ENCODE results near the gene MTG1.
"Not testable (repeated sequence)": the region's sequence is repeated elsewhere in the genome, so short reads cannot be mapped to it uniquely, and the experiment has no call there.

MTG1 gene

DNA sequence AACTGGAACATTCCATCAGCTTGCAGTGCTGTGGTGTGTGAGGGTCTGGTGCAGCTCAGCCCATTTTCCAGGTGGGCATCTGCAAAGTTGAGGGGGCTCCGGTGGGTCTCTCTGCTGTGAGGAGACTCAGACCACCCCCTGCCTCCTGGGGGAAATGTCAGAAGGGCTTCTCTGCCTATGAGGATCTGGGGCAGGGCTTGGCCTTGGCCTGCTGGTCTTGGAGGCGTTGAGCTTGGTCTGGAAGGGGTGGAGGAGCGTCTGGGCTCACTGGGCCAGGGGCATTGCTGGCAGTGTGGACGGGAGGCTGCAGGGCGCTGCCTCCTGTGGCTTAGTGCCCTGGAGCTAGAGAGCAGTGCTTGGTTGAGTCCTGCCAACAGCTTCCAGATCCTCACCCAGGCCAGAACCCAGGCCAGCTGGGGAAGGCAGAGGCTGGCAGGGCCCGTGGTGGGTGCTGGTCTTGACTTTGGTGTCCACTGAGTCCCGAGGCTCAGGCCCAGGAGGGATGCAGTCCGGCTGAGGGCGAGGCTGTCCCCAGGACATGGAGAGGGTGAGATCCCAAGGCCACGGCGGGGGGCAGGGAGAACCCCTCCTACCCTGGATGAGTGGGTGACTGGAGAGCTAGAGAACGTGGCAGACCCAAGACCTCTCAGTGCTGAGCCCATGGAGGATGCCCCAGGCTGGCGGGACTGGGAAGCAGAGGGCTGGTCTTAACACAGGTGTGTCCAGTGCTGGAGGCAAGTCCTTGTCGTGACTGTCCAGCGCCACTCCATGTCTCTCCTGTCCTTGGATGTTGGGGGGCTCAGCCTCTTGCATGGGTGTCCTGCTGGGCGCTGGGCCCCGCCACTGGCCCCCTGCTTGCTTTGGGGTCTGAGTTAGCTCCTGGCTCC, 27.6 kb downstream of the MTG1 start:
- Histone ChIP-seq H3K9ac (ENCODE audit: low read length) (no peak overlapping the region), H3K27me3 (ENCODE audit: insufficient read depth, low read length) (no peaks in the 10 kb centered on the region), H3K36me3 (ENCODE audit: insufficient read depth, low read length) (peaks cover 38% of the 10 kb centered on the region), H3K4me3 (ENCODE audit: low read depth, low read length, poor library complexity, severe bottlenecking) (no peak overlapping the region), H3K79me2 (ENCODE audit: insufficient read depth, low read length) (no peaks in the 10 kb centered on the region), H4K20me1 (ENCODE audit: insufficient read depth, low read length) (no peaks in the 10 kb centered on the region), H3K9me3 (ENCODE audit: low read length) (no peaks in the 10 kb centered on the region), H3K27ac (ENCODE audit: low read depth, low read length, poor library complexity, severe bottlenecking) (no peak overlapping the region), H2AFZ (ENCODE audit: low read length) (no peak overlapping the region), H3F3A (ENCODE audit: insufficient read depth, low read length) (no peaks in the 10 kb centered on the region), H3K4me1 (ENCODE audit: insufficient read depth, low read length, severe bottlenecking) (no peaks in the 10 kb centered on the region), H3K4me2 (ENCODE audit: low read length) (no peak overlapping the region), H3K9me2 (ENCODE audit: low read depth, low read length) (no peaks in the 10 kb centered on the region)
- TF ChIP-seq EZH2 (IDR thresholded peaks at IDR 0.05; ENCODE audit: borderline replicate concordance, low read length), result no peak
- TF ChIP-seq, protein P1, sequence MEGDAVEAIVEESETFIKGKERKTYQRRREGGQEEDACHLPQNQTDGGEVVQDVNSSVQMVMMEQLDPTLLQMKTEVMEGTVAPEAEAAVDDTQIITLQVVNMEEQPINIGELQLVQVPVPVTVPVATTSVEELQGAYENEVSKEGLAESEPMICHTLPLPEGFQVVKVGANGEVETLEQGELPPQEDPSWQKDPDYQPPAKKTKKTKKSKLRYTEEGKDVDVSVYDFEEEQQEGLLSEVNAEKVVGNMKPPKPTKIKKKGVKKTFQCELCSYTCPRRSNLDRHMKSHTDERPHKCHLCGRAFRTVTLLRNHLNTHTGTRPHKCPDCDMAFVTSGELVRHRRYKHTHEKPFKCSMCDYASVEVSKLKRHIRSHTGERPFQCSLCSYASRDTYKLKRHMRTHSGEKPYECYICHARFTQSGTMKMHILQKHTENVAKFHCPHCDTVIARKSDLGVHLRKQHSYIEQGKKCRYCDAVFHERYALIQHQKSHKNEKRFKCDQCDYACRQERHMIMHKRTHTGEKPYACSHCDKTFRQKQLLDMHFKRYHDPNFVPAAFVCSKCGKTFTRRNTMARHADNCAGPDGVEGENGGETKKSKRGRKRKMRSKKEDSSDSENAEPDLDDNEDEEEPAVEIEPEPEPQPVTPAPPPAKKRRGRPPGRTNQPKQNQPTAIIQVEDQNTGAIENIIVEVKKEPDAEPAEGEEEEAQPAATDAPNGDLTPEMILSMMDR (IDR thresholded peaks at IDR 0.05; ENCODE audit: low read length), result no peak

DNA sequence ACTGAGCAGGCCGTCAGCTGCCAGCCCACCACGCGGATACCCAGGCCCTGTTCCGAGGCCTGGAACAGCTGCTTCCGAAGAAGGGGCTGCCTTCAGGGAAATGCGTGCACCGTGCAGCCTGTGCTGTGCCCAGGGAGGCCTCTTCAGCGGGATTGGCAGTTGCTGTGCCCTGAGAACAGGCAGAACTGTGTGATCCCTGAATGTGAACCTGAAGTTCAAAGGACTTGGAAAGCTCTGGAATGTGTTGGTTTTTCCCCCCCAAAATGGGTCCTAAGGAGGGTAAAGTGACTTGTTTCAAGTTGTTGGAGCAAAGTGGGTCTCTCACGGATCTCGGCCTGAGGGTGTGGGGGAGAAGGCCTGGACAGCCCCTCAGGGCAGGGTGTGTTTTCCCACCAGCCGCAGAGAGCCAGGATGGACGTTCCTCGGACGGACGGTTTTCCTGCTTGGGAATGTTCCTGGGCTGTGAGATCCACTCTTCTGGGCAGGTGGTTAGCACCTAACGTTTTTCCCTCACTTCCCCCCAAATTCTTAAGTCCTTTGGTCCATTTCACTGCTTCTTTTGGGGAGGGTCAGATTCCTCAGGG, 28.4 kb downstream of the MTG1 start:
- no peaks in the 10 kb centered on the region for H3K9me3 ChIP-seq (ENCODE audit: low read length)
- no peak overlapping the region for H3K4me3 ChIP-seq (ENCODE audit: low read depth, low read length, poor library complexity, severe bottlenecking)
- H3K36me3 ChIP-seq (ENCODE audit: insufficient read depth, low read length), result peaks cover 38% of the 10 kb centered on the region
- no peaks in the 10 kb centered on the region for H3F3A ChIP-seq (ENCODE audit: insufficient read depth, low read length)
- H2AFZ ChIP-seq (ENCODE audit: low read length), result no peak overlapping the region
- H3K27ac ChIP-seq (ENCODE audit: low read depth, low read length, poor library complexity, severe bottlenecking), result no peak overlapping the region
- no peaks in the 10 kb centered on the region for H3K79me2 ChIP-seq (ENCODE audit: insufficient read depth, low read length)
- H3K9ac ChIP-seq (ENCODE audit: low read length), result no peak overlapping the region
- no peak overlapping the region for H3K4me2 ChIP-seq (ENCODE audit: low read length)
- H4K20me1 ChIP-seq (ENCODE audit: insufficient read depth, low read length), result no peaks in the 10 kb centered on the region
- TF ChIP-seq, protein P1 (IDR thresholded peaks at IDR 0.05; ENCODE audit: low read length), result no peak
- no peak for TF ChIP-seq EZH2 (IDR thresholded peaks at IDR 0.05; ENCODE audit: borderline replicate concordance, low read length)
- H3K4me1 ChIP-seq (ENCODE audit: insufficient read depth, low read length, severe bottlenecking), result no peaks in the 10 kb centered on the region
- H3K27me3 ChIP-seq (ENCODE audit: insufficient read depth, low read length), result no peaks in the 10 kb centered on the region
- no peaks in the 10 kb centered on the region for H3K9me2 ChIP-seq (ENCODE audit: low read depth, low read length)

DNA sequence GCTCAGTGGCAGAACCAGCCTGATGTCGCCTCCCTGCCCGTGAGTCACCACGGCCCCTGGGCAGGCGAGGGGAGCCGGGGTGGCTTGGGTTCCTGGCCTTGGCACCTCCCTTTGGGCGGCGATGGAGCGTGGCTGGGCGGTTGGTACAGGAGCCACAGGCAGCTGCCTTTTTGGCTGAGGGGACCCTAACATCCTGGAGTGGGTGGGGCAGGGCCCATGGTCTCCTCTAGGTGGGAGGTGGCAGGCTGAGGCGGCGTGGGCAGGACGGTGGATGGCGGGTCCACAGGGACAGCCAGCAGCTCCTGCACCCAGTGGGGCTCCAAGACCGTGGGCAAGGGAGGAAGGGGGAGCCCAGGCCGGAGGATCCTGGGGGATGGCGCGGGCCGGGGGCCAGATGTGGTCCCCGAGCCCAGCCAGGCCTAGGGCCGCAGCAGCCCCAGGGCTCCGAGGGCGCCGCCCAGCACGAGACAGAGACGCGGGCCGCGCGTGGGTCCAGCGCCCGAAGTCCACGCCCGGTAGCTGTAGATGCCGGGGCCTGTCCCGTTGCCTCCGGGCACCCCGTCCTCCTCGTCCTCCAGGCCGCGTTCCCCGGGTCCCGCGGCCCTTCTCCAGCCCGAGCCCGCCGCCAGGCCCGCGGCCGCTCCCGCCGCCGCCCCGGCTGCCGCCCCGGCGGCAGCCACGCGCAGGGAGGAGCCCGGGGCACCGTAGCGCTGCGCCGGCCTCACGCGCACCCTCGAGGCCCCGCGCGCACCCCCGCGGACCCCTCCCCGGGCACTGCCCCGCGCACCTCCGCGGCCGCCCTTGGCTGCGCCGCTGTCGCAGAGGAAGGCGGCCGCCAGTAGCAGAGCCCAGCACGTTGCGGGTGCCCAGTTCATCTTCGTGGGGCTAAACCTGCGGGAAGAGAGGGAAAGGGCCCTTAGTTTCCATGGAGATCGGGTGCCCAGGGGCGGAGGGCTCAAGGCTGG, 29.1 kb downstream of the MTG1 start:
- Histone ChIP-seq H3K4me1 (ENCODE audit: insufficient read depth, low read length, severe bottlenecking) (no peaks in the 10 kb centered on the region), H3K4me2 (ENCODE audit: low read length) (no peak overlapping the region), H3K27me3 (ENCODE audit: insufficient read depth, low read length) (no peaks in the 10 kb centered on the region), H3K27ac (ENCODE audit: low read depth, low read length, poor library complexity, severe bottlenecking) (no peak overlapping the region), H3K36me3 (ENCODE audit: insufficient read depth, low read length) (peaks cover 35% of the 10 kb centered on the region), H3K9ac (ENCODE audit: low read length) (no peak overlapping the region), H3F3A (ENCODE audit: insufficient read depth, low read length) (no peaks in the 10 kb centered on the region), H3K79me2 (ENCODE audit: insufficient read depth, low read length) (no peaks in the 10 kb centered on the region), H3K4me3 (ENCODE audit: low read depth, low read length, poor library complexity, severe bottlenecking) (no peak overlapping the region), H3K9me2 (ENCODE audit: low read depth, low read length) (no peaks in the 10 kb centered on the region), H2AFZ (ENCODE audit: low read length) (no peak overlapping the region), H4K20me1 (ENCODE audit: insufficient read depth, low read length) (no peaks in the 10 kb centered on the region), H3K9me3 (ENCODE audit: low read length) (no peaks in the 10 kb centered on the region)
- TF ChIP-seq, protein P1 (IDR thresholded peaks at IDR 0.05; ENCODE audit: low read length), result no peak

DNA sequence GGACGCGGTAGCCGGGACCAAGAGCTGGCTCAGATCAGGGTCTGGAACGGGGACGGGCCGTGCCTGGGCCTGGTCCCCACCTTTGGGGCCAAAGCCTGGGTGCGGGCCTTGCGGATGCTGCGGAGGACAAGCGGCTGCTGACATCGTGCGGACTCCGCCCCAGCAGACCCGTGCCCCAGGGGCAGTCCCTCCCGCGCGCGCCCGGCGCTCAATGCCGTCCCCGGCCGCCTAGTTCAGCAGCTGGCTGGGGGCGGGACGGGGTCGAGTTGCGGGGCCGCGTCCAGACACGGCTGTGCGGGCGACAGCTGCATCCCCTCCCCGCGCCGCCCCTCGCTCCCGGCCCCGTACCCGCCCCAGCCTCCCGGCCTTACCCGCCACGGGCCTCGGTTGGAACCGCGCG, 30.1 kb downstream of the MTG1 start:
- not testable (repeated sequence) for H3K4me1 ChIP-seq (ENCODE audit: insufficient read depth, low read length, severe bottlenecking); H3K4me2 ChIP-seq (ENCODE audit: low read length); H3K9me3 ChIP-seq (ENCODE audit: low read length); H3K9me2 ChIP-seq (ENCODE audit: low read depth, low read length); H3F3A ChIP-seq (ENCODE audit: insufficient read depth, low read length); H4K20me1 ChIP-seq (ENCODE audit: insufficient read depth, low read length); H3K9ac ChIP-seq (ENCODE audit: low read length); H3K27ac ChIP-seq (ENCODE audit: low read depth, low read length, poor library complexity, severe bottlenecking); H3K27me3 ChIP-seq (ENCODE audit: insufficient read depth, low read length); H2AFZ ChIP-seq (ENCODE audit: low read length); H3K79me2 ChIP-seq (ENCODE audit: insufficient read depth, low read length); H3K4me3 ChIP-seq (ENCODE audit: low read depth, low read length, poor library complexity, severe bottlenecking)
- H3K36me3 ChIP-seq (ENCODE audit: insufficient read depth, low read length), result peaks cover 27% of the 10 kb centered on the region

DNA sequence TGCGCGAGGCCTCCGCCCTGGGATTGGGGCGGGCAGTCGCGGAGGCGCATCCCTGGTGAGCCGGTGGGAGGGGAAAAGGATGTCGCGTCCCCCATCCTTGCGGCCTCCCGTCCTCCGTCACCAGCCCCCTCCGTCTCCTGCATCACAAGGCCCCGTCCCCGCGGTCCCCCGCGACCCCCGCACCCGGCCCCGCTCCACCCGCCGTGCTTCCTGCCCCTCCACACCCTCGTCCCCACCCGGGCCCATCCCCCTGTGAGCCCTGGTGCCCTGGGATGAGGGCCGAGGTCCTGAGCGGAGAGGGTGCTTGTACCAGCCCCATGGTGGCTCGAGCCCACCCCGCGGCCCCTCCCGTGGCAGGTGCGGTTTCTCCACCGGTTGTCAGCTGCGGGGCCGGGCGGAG, 30.6 kb downstream of the MTG1 start, which contains the start of gene SPRN:
Gene SPRN (minus strand): TSS at position 25 of the 400 bp plus-strand sequence. CDS start 944 bp downstream, outside the sequence.
- H3K4me3 ChIP-seq (ENCODE audit: low read depth, low read length, poor library complexity, severe bottlenecking); H2AFZ ChIP-seq (ENCODE audit: low read length); H3K79me2 ChIP-seq (ENCODE audit: insufficient read depth, low read length); H3K27me3 ChIP-seq (ENCODE audit: insufficient read depth, low read length); H3K4me2 ChIP-seq (ENCODE audit: low read length); H3K9me3 ChIP-seq (ENCODE audit: low read length); H4K20me1 ChIP-seq (ENCODE audit: insufficient read depth, low read length); H3K27ac ChIP-seq (ENCODE audit: low read depth, low read length, poor library complexity, severe bottlenecking); H3K9me2 ChIP-seq (ENCODE audit: low read depth, low read length); H3K9ac ChIP-seq (ENCODE audit: low read length); H3K4me1 ChIP-seq (ENCODE audit: insufficient read depth, low read length, severe bottlenecking); H3F3A ChIP-seq (ENCODE audit: insufficient read depth, low read length): not testable (repeated sequence)
- H3K36me3 ChIP-seq (ENCODE audit: insufficient read depth, low read length), result peaks cover 22% of the 10 kb centered on the region
